C4-2B (cell line): Measurements from ENCODE around the gene NLGN1.

Source experiments
- ZFX ChIP-seq: fragments of 450-650 bp; IDR thresholded peaks from 2 replicates; pipeline ENCODE4 v1.6.1; 2017
- TF ChIP-seq, protein P1 (sequence below): fragments of 450-650 bp; conservative IDR thresholded peaks from 2 replicates; pipeline ENCODE4 v1.5.1; 2017; ENCODE audit warnings: mild to moderate bottlenecking

DNA sequence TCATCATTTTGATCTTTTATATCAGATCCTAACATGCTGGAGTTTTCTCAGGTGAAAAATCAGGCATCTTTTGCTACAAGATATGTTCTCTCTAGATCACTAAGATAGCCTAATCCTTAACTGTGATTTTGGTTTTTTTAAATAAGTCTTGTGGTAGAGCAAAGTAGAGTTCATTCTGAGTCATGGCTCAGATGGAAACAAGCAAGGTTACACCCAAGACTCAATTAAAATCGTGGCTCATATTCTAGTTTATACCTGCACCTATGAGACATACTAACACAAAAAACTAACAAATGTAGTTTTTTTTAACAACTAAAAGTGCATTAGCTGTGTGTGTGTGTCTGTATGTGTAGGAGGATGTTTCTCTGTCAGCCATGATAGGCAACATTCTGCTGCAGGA lies 428.2 kb downstream of the NLGN1 start:
- TF ChIP-seq, protein P1, sequence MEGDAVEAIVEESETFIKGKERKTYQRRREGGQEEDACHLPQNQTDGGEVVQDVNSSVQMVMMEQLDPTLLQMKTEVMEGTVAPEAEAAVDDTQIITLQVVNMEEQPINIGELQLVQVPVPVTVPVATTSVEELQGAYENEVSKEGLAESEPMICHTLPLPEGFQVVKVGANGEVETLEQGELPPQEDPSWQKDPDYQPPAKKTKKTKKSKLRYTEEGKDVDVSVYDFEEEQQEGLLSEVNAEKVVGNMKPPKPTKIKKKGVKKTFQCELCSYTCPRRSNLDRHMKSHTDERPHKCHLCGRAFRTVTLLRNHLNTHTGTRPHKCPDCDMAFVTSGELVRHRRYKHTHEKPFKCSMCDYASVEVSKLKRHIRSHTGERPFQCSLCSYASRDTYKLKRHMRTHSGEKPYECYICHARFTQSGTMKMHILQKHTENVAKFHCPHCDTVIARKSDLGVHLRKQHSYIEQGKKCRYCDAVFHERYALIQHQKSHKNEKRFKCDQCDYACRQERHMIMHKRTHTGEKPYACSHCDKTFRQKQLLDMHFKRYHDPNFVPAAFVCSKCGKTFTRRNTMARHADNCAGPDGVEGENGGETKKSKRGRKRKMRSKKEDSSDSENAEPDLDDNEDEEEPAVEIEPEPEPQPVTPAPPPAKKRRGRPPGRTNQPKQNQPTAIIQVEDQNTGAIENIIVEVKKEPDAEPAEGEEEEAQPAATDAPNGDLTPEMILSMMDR = no peak
- no peak for TF ChIP-seq ZFX
